Hepatocyte (in vitro differentiated cells): ENCODE measurements around the gene TMED7. TPM values are rescaled to one million over a fixed set of nuclear protein-coding genes. Genes with fewer than 3 reads are reported as not detected.

Source experiments
- DNase-seq: peaks from one replicate; pipeline ENCODE4 v3.0.0-alpha.2; 2016; ENCODE audit warnings: low spot score
- H2AFZ ChIP-seq: fragments of 200-600 bp; sonication (generic); 2 replicates; pipeline ENCODE4 v1.6.0; 2016; ENCODE audit warnings: antibody characterized with exemption, mild to moderate bottlenecking
- H3K27ac ChIP-seq: fragments of 200-600 bp; sonication (generic); 2 replicates; pipeline ENCODE4 v1.5.1; 2016; ENCODE audit warnings: mild to moderate bottlenecking
- H3K27me3 ChIP-seq: fragments of 200-600 bp; sonication (generic); 2 replicates; pipeline ENCODE4 v1.6.1; 2016
- H3K36me3 ChIP-seq: fragments of 200-600 bp; sonication (generic); replicated peaks from 2 replicates; pipeline ENCODE4 v1.5.1; 2016; ENCODE audit warnings: low read depth; ENCODE audit not compliant: insufficient read depth
- H3K4me1 ChIP-seq: fragments of 200-600 bp; sonication (generic); 2 replicates; pipeline ENCODE4 v1.5.1; 2016; ENCODE audit warnings: mild to moderate bottlenecking, moderate library complexity; ENCODE audit not compliant: insufficient read depth
- H3K4me2 ChIP-seq: fragments of 200-600 bp; sonication (generic); 2 replicates; pipeline ENCODE4 v1.6.0; 2016
- H3K4me3 ChIP-seq: fragments of 200-600 bp; sonication (generic); 2 replicates; pipeline ENCODE4 v1.5.1; 2016; ENCODE audit warnings: mild to moderate bottlenecking
- H3K79me2 ChIP-seq: fragments of 200-600 bp; sonication (generic); 2 replicates; pipeline ENCODE4 v1.6.0; 2017; ENCODE audit warnings: mild to moderate bottlenecking
- H3K9me2 ChIP-seq: fragments of 200-600 bp; sonication (generic); replicated peaks from 2 replicates; pipeline ENCODE4 v1.6.0; 2017; ENCODE audit warnings: mild to moderate bottlenecking; ENCODE audit not compliant: insufficient read depth
- H3K9me3 ChIP-seq: fragments of 200-600 bp; sonication (generic); 2 replicates; pipeline ENCODE4 v1.5.1; 2016; ENCODE audit warnings: low read depth, mild to moderate bottlenecking
- H4K20me1 ChIP-seq: fragments of 200-600 bp; sonication (generic); 2 replicates; pipeline ENCODE4 v1.6.0; 2016; ENCODE audit warnings: mild to moderate bottlenecking; ENCODE audit not compliant: insufficient read depth, poor library complexity, severe bottlenecking
- EZH2 ChIP-seq: fragments of 200-600 bp; sonication (generic); IDR thresholded peaks from 2 replicates; pipeline ENCODE4 v1.6.1; 2016; ENCODE audit warnings: antibody characterized with exemption, mild to moderate bottlenecking, borderline replicate concordance
- EZH2phosphoT487 ChIP-seq: fragments of 200-600 bp; sonication (generic); IDR thresholded peaks from one replicate; pipeline ENCODE4 v1.6.1; 2018; ENCODE audit warnings: antibody characterized with exemption, mild to moderate bottlenecking, low read depth, moderate library complexity; ENCODE audit not compliant: unreplicated experiment, severe bottlenecking
- WGBS: methylation state at CpG from one replicate; pipeline ENCODE4 v1.1.6; 2016; ENCODE audit warnings: low lambda C conversion rate; ENCODE audit errors: missing lambda C conversion rate; 5-methylcytosine and 5-hydroxymethylcytosine counted together
- polyA plus RNA-seq: library from polyadenylated mRNA; unstranded; fragments of >200 nt; fragmentation: Nextera tagmentation; extraction: Ambion mirVana; gene quantifications from 2 replicates; pipeline ENCODE4 v1.2.1, GENCODE V29; 2016
- total RNA-seq: library from RNA; depleted of rRNA; stranded (reverse); fragments of >200 nt; gene quantifications from 2 replicates; pipeline ENCODE4 v1.2.3, GENCODE V29; 2014
- TF ChIP-seq, protein P1 (sequence below): fragments of 200-600 bp; sonication (generic); IDR thresholded peaks from 2 replicates; pipeline ENCODE4 v1.5.1; 2016; ENCODE audit warnings: antibody characterized with exemption, mild to moderate bottlenecking; ENCODE audit not compliant: poor library complexity

TMED7 gene
- total and polyA plus RNA-seq, 2 experiments from 2014 or later, result 88.1 to 214 TPM

DNA sequence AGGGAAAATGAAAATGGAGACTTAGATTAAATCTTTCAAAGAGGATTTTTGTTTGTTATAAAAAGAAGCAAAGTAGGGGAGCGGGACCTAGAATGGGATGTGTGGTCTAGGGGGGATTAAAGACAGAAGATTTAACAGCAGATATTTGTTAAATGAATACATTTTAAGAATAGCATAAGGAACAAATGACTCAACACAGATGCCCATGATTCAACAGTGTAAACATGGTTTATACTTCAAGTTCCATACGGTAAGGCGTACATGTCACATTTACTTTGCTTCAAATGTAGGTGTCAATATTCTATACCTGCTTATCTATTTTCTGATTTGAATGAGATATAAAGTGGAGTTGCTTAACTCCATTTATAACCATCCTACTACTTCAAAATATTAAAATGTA is 25.1 kb downstream of the TMED7 start:
- Histone ChIP-seq H3K27ac (no peak overlapping the region), H3K36me3 (no peaks in the 10 kb centered on the region), H4K20me1 (no peaks in the 10 kb centered on the region), H3K9me3 (no peaks in the 10 kb centered on the region), H3K4me3 (no peak overlapping the region), H3K79me2 (peaks cover 11% of the 10 kb centered on the region), H3K4me2 (peak overlapping the region; percentile 91), H3K4me1 (peaks cover 12% of the 10 kb centered on the region), H3K9me2 (no peaks in the 10 kb centered on the region), H2AFZ (no peak overlapping the region), H3K27me3 (no peaks in the 10 kb centered on the region)
- no peak for DNase-seq
- 82% methylated on average over 3 of the region's 3 CpGs for WGBS
- no peak for TF ChIP-seq EZH2phosphoT487
- TF ChIP-seq, protein P1, sequence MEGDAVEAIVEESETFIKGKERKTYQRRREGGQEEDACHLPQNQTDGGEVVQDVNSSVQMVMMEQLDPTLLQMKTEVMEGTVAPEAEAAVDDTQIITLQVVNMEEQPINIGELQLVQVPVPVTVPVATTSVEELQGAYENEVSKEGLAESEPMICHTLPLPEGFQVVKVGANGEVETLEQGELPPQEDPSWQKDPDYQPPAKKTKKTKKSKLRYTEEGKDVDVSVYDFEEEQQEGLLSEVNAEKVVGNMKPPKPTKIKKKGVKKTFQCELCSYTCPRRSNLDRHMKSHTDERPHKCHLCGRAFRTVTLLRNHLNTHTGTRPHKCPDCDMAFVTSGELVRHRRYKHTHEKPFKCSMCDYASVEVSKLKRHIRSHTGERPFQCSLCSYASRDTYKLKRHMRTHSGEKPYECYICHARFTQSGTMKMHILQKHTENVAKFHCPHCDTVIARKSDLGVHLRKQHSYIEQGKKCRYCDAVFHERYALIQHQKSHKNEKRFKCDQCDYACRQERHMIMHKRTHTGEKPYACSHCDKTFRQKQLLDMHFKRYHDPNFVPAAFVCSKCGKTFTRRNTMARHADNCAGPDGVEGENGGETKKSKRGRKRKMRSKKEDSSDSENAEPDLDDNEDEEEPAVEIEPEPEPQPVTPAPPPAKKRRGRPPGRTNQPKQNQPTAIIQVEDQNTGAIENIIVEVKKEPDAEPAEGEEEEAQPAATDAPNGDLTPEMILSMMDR, result no peak
- TF ChIP-seq EZH2, result no peak

DNA sequence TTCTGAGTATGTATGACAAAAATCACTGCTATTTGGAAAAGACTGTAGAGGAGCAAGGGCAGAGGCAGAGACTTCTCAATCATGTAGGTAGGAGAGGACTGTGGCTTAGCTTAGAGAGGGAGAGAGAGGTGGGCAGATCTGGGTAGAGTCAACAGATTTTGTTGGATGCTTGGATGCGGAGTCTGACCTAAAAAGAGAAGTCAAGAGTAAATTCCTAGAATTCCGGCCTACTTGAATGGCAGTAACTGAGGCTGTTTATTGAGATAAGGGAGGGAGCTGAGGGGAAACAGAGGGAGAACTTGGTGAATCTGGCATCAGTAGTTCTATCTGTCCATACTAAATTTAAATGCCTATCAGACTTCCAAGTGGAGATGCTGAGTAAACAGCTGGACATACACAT is 25.9 kb downstream of the TMED7 start:
- Histone ChIP-seq H3K79me2 (peaks cover 11% of the 10 kb centered on the region), H3K27ac (no peak overlapping the region), H3K9me3 (no peaks in the 10 kb centered on the region), H3K36me3 (no peaks in the 10 kb centered on the region), H3K9me2 (no peaks in the 10 kb centered on the region), H3K4me2 (peak overlapping the region; percentile 91), H3K4me3 (no peak overlapping the region), H2AFZ (no peak overlapping the region), H3K4me1 (peaks cover 12% of the 10 kb centered on the region), H4K20me1 (no peaks in the 10 kb centered on the region), H3K27me3 (no peaks in the 10 kb centered on the region)
- TF ChIP-seq, protein P1, result no peak
- TF ChIP-seq EZH2 (no peak), EZH2phosphoT487 (no peak)
- no peak for DNase-seq
- WGBS, result 72% methylated on average over 2 of the region's 2 CpGs

DNA sequence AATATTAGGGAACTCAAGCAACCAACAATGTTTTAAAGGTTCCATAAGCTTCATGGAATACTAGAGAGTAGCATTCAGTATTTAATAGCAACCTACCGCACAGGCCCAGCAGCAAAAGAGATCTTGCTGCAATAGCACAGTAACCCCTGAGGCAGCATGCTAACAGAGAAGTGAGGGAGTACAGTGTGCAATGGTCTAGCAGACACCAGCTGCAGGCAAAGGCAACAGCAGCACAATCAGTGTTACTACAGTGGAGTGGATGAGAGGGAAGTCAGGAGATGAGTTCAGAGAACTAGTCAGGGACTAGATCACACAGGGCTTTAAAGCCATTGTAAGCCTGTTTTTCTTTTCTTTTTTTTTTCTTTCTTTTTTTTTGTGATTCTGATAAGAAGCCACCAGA is 26.3 kb downstream of the TMED7 start:
- WGBS, result 67% methylated on average over 1 of the region's 1 CpG
- Histone ChIP-seq H4K20me1 (no peaks in the 10 kb centered on the region), H3K4me1 (peaks cover 12% of the 10 kb centered on the region), H3K79me2 (peaks cover 11% of the 10 kb centered on the region), H3K4me2 (no peak overlapping the region), H3K9me3 (no peaks in the 10 kb centered on the region), H3K9me2 (no peaks in the 10 kb centered on the region), H3K36me3 (no peaks in the 10 kb centered on the region), H3K27ac (no peak overlapping the region), H3K4me3 (no peak overlapping the region), H2AFZ (no peak overlapping the region), H3K27me3 (no peaks in the 10 kb centered on the region)
- TF ChIP-seq, protein P1, result no peak
- no peak for TF ChIP-seq EZH2
- no peak for TF ChIP-seq EZH2phosphoT487
- peak; percentile 25 for DNase-seq
